ENCODE results near the gene POLR2F.

Gene POLR2F

DNA sequence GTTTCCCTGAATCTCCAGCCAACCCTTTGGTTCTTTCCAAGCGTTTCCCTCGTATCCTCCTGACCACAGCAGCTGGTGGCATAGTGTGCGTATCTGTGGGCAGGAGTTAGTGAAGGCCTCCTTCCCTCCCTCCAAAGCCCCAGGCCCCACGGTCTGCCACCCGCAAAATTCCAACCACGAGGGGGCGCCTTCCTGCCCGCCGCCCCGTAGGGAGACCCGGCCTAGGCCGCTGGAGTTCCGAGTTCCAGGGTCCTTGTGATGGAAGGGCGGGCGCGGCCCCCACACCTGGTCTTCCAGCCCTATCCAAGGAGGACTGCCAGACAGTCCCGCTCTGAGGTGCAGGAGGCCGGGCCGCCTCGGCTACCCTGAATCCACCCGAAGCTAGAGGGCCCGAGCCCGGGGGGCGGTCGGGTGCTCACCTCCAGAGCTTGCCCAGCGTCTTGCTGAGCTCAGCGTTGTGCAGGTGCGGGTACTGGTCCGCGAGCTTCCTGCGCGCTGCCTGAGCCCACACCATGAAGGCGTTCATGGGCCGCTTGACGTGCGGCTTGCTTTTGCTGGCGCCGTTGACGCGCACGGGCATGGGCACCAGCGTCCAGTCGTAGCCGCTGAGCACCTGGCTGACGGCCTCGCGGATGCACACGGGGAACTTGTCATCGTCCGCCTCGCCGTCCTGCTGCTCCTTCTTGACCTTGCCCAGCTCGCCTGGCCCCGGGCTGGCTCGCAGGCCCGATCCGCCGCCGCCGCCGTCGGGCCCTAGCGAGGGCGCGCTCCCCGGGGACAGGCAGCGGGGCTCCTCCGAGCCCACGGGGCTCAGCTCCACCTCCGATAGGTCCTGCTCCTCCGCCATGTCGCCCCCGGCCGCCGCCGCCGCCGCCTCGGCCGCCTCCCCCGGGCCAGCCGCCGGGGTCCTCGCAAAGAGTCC is 29.7 kb downstream of the POLR2F start:
- DNase-seq = no peak

DNA sequence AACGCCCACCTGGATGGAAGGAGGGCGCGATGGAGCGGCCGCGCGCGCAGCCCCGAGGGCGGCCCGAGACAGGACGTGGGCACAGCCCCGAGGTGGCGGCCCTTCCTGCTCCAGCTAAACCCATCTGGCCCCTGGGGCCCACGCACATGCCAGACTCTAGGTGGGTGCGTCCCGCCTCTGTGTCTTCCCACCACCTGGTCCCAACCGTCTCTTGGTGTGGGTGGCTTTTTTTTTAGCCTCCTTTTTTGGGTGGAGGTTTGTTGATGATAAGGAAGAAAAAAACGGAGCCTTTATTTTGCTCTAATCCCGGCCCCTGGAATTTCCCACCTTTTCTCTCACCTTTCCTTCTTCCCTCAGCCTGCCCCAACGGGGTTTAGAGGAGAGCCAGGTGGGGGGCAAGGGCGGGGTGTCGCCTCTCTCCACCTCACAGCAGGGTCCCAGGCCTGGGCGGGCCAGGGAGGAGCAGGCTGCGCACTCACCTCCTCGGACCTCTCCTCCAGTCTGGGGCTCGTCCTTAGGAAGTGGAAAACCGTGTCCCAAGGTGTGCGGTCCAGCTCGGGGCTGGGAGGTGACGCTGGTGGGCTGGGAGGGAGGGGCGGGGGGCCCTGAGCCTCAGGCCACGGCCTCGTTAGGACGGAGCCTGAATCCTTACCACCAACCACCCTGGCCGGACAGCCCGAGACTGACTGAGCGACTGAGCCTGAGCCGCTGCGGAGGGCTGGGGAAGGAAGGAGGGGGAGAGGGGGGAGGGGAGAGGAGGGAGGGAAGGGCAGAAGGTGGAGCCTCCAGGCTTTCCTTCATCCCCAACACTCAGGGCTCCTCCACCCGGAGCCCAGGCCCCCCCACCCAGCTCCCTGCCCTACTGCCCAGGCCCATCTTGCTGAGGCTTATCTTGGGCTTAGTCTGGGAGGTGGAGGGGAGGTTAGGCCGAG is 30.6 kb downstream of the POLR2F start, which contains the start of gene SOX10:
Gene SOX10 (minus strand): TSS at position 696 of the 932 bp plus-strand sequence. CDS start 771 bp downstream, outside the sequence.
- no peak for DNase-seq

DNA sequence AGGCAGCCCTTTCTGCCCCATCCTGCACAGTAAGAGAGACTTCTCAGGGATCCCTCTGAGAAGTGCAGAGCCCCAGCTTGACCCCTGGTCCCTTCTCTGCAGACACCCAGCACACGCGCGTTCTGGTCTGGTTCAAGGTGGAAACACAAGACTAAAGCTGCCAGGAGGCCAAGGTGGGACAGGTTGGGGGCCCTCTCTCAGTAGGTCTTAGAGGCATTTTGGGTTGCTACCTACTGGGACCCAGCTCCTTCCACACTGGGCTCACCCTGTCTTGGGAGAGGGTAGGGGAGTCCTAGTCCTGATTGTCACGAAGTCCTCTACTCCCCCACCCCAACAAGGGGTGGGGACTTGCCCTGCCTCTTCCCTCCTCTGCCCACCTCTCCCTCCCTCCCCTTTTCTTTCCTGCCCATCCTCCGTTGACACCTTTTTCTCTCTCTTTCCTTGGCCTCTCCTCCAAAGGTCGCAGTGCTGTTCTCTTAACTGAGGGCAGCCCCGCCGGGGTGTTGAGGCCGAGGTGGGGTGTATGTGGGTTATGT is 31.6 kb downstream of the POLR2F start:
- DNase-seq = no peak

DNA sequence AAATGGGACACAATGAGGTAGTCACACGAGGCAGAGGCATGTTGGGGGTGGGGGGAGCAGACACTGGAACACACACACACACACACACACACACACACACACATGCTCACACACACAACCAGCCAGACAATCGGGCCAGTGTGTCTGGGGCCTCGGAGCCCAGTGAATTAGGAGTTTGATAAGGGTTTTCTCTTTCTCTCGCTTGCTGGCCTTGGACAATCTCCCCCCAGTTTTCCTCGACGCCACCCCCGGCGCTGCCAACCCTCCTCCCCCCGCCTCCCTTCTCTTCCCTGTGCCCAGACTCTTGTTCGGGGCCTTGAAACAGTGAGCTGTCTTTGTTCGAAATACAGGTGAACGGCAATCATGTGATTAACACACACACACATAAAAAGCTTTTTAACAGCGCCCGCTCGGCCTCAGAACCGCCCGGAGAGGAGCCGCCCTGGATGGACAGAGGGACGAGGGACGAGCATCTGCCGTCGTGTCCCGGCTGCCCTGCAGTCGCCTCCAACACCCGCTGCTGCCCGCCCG is 32.3 kb downstream of the POLR2F start:
- DNase-seq = no peak

DNA sequence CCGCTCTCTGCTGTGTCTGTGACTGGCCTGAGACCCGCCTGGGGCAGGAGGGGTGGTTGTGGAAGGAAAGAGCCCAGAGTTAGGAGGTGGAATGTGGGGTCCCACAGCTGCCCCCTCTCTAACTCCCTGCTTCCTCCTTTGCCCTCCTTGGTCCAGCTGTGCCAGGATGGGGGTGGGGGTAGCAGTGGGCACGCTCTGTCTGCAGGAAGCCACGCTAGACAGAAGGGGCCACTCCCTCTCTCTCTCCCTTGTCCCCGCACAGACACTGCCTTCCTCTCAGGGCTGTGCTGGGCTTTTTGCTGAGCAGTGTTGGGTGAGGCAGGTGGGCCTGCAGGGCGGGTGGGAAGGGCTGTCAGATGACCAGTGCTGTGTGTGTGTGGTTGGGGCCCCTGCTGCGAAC is 32.9 kb downstream of the POLR2F start:
- no peak for DNase-seq

DNA sequence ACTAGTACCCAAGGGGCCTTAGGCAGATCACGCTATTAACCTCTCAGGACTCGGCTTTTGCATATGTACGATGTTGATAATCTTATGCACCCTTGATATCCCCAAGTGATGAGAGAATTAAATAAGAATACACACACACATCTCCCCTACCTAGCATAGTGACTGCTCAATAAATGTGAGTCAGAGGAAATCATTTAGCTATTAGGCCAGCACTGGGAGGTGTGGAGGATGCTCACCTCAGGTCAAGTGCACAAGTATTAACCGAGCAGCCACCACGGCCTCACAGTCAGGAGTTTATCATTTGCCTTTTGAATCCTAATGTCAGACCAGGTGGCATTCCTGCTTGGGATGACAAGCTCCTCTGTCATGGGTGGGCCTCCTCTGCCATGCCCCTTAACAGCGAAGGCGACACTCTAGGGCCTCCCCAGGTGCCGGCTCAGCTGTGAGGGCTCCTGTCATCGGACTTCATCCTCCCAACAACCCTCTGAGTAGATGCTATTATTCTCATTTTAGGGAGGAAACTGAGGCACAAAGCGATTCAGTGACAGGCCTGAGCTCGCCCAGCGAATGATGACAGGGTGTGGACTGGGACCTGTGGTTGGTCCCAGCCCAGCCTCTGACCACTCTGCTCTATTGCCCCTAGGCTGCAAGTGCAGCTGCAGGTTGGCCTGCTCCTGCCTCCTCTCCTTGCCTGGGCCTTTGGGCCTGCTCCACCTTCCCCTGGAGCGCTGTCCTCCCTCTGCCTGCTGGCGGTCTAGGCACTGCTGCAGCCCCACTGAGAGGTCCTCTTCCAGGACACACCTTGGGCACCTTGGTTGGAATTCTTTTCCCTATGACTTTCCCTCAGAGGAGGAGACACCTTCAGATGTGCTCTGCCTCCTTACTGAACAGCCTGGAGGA is 35.9 kb downstream of the POLR2F start:
- DNase-seq = no peak

DNA sequence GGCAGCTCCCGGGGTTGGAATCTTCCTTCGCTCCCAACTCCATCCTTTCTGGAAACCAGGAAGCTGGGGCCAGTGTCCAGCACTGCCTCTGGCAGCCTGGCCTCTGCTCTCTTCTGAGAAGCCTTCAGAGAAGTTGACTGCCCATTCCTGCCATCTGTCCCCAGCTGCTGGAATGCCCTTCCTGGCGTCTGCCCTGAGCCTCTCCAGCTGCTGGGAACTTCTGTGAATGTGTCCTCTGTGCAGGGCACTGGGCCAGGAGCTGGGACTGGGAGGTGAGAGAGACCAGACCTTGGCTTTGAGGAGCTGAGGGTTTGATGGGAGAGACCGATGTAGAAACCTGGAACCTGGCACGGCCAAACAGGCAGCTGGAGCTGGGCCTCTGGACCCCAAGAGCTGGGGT is 36.8 kb downstream of the POLR2F start:
- DNase-seq = no peak

DNA sequence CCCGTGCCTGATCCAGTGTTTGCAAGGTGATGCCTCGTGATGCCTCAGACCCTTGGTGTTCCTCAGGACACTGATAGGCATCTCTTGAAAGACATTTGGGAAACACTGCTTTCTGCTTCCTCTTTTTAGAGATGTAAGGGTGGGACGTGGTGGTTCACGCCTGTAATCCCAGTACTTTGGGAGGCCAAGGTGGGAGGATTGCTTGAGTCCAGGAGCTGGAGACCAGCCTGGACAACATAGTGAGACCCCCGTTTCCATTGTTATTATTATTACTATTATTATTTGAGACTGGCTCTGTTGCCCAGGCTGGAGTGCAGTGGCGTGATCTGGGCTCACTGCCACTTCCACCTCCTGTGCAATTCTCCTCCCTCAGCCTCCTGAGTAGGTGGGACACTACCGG is 37.4 kb downstream of the POLR2F start:
- no peak for DNase-seq

DNA sequence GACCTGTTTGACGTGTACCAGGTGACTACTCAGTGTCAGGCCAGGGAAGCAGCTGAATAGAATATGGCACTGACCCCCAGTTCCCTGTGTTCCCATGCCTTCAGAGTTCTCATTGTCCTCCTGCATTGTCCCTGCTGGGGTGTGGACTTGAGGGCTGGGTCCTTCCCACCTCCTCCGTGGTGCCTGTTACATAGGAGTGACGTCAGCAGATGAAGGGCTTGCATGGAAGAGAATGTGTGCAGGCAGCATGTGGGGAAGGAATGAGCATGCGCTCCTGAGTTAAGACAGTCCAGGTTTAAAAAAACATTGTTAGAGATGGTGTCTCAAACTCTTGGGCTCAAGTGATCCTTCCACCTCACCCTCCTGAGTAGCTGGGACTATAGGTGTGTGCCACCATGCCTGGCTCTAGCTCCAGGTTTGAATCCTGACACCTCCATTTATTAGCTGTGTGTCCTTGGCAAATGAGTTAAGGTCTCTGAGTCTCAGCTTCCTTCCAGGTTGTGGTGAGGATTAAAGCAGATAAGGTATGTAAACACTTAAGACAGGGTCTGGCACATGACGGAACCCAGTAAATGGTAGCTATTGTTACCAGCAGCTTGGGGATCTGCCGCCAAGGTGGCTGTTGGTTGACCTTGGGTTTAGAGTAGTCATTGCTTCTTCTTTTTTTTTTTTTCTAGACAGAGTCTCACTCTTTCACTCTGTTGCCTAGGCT is 38.4 kb downstream of the POLR2F start:
- DNase-seq = no peak

DNA sequence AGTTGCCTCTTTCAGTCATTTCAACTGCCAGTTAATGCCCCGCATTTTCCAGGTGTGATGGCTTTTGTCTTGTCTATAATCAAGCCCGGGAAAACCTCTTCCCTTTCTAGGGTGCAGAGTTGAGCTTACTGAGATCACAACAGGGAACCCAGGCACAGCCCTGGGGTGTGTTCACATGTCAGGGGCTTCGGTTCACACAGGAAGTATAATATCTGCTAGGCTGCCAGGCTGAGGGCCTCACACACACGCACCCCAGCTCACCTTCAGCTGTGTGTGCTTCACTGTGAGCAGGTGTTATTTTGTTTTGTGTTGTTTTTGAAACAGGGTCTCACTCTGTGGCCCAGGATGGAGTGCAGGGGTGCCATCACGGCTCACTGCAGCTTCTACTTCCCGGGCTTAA is 40.5 kb downstream of the POLR2F start:
- no peak for DNase-seq

DNA sequence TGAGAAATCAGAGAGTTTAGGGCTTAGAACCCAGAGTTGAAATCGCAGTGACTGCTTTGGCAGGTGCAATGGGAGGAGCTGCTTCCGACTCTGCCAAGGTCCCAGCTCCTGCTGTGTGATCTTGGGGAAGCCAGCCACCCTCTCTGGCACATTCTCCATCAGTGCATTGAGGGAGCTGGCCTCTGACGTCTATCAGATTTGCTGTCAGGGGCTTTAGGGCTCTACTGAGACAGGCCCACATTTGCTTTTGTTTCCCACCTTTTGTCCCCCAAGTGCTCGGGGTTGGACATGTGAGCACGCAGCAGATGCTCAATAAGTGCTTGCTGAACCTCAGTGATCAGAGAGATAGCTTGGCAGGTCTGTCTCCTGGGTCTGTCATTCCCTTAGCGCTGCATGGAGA is 41.5 kb downstream of the POLR2F start:
- no peak for DNase-seq

DNA sequence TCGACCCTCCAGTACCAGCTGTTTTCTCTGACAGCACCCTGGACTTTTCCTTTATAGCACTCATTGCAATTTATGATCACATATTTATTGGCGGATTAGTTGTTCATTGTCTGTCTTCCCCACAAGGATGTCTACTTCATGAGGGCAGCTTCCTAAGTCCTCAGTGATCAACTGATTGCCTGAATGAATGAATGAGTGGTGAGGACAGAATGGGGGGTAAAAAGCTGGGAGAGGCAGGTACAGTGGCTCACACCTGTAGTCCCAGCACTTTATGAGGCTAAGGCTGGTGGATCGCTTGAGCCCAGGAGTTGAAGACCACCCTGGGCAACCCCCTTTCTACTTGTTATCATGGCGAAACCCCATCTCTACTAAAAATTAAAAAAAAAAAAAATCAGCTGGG is 42.0 kb downstream of the POLR2F start:
- no peak for DNase-seq

DNA sequence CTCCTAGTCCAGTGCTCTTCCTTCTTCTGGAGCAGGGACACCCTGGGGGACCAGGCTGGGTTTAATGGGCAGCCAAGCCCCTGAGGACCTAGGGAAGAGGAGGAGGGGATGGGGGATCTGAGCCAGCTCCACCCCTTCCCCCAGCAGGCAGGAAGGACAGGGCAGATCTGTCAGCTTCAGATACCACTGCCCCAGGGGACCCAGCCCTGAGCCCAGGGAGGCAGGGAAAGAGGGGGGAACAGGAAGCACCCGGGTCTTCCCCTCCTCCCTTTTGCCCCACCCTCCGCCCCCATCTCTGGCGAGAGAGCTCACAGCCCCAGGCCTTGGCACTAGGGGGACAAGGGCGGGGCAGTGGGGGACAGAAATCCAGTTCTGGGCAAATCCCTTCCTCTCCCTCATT is 42.6 kb downstream of the POLR2F start:
- no peak for DNase-seq

DNA sequence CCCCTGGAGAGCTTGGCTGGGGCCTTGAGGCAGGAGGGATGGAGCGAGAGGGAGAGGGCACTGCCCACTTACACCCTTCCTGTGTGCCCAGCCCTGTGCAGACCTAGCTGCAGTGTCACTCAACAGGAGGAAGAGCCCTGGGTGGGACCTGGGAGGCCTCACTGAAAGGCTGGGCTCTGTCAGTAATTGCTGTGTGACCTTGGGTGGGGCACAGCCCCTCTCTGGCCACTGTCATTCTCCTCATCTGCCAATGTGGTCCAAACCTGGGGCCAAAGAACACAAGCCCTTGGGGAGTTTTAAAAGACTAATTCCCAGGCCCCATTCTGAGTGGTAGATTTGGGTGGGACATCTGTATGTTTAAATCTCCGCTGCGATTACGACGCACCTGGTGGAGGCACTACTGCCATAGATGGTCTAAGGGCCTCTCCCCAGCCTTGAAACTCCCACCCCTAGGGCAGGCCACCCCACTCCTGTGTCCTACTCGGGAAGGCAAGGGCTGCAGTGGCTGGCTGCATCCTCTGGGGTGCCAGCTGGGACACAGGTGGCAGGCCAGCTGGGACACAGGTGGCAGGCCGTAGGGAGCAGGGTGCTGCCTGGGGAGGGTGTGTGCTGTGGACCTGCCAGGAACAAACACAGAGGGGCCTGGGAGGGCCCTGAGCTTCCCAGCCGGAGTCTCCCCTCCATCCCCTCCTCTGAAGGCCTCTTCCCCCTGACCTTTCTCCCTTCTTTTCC is 43.2 kb downstream of the POLR2F start:
- no peak for DNase-seq

DNA sequence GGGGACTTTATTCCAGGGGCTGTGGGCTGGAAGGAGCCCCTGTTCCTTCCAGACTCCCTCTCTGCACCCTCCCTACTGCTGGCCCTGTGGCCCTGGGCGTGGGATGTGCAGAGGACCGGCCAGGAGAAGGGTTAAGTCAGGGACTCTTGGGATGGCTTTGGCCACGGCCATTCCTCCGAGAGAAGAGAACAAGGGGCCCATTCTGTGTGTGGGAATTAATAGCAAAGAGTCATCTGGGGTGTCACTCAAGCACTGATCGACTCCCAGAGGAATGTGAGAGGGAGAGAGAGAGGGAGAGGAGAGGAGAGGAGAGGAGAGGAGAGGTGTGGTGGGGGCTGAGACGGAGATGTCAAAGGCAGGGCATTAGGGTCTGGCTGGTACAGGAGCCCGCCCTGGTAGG is 45.0 kb downstream of the POLR2F start:
- DNase-seq = no peak

DNA sequence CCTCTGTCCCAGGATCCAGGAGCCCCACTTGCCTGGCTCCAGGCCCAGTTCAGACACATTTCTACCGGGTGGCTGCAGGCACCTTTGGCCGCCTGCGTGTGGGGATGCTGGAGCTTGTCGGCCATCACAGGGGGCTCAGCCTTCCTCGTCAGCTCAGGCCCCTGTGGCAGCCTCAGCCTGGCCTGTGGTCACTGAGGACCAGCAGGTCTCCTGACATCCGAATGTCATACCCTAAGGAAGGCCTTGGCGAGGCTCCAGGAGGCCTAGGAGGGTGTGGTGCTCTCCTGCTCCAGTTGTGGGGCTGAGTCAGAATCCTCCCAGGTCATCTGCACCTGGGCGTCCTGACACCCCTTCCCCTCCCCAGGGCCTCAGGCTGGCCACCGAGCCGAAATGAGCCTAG is 45.7 kb downstream of the POLR2F start:
- DNase-seq = no peak

DNA sequence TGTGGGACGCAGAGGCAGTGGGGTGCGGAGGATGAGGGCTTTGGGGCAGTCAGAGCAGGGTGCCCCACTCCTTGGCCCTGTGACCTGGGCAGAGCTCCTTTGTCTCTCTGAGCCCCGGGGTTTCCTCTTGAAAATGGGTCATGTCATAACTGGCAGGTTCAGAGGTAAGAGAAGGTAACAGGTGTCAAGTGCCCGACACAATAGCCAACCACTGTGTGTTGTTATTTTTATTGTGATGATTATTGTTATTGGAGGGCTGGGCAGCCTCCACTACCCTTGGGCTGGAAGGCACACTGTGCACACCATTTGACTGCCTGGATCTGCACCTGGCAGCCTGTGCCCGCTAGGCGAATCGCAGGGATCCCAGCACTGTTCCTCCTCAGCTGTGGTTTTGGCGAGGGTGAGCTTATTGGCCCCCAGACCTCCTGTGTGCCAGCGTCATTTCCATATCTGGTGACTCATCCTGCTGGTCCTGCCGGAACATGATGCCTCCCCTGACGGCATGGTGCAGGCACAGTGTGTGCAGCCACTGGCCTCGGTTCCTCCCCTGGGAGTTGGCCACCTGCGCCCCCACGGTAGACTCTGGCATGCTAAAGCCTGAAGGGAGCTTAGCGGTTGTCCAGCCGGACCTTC is 46.3 kb downstream of the POLR2F start:
- DNase-seq = peak; percentile 59 to 71 (median 61)

DNA sequence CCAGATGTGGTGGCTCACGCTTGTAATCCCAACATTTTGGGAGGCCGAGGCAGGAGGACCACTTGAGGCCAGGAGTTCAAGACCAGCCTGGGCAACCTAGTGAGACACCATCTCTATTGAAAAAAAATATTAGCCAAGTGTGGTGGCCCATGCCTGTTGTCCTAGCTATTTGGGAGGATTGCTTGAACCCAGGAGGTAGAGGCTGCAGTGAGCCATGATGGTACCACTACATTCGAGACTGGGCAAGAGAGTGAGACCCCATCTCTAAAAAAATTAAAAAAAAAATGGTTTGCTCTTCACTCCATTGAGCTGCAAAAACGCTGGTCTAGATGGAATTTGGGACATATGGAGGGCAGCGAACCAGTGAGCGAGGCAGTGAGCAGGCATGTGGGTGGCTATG is 52.4 kb downstream of the POLR2F start:
- DNase-seq = no peak

DNA sequence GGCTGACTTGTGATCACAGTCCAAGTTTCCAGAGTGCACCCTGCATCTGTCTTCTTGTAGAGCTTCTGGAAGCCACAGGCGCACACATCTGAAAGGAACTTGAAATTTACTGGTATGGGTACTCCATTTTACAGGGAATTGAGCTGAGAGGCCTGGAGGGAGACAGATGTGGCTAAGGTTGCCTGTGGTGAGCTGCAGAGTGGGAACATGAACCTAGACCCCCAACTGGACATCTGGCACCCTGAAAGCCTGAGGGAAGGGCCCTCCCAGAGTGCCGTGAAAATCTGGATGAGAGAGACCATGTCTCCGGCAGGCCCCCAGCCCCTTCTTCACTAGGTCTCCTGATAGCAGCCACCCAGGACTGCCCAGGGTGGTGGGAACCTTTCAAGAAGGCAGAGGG is 53.4 kb downstream of the POLR2F start:
- DNase-seq = no peak

DNA sequence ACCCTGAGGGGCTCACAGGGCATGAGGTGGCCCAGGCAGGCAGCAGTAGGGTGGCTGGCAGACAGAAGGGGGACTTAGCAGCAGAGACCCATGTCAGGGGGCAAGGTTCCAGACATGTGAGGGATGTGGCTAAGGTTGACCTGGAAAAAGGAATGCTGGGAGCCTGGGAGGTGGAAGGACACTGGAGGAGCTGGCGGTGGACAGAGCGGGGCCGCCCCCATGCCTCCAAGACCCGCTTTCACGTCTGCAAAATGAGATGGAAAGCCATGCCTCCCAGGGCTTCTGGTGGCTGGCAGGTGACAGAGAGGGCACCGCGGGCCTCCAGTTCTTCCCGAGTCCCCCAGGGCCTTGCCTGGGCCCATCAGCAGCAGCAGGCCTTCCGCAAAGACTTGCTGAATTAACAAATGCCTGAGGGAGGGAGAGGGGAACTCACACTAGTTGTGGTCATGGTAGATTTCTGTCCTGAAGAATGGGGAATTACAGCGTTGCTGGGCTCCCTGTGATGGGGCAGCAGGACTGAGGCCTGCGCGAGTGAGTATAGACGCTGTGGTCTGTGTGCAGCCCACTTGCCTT is 53.9 kb downstream of the POLR2F start:
- peak in 2 of 3 donors; percentile 20 to 21 for DNase-seq
